Activated CD4-positive, alpha-beta T cell treated with anti-CD3 and anti-CD28 coated beads, Interleukin-2, amount 10 ng/mL, durations not matched to agents 7 days and 5 days (primary cell): ENCODE results near the gene CFAP99. TPM values are rescaled to one million over a fixed set of nuclear protein-coding genes. Genes with fewer than 3 reads are reported as not detected.
"Not testable (repeated sequence)": the region's sequence is repeated elsewhere in the genome, so short reads cannot be mapped to it uniquely, and the experiment has no call there.

Experiments
- CTCF ChIA-PET: fragments of 350-600 bp; sonication (Branson Sonifier 250); formaldehyde crosslinking; loops from one replicate; lab custom pipeline; 2021; ENCODE audit warnings: antibody characterized with exemption; lab: Charles Lee
- POLR2A ChIA-PET: fragments of 350-600 bp; sonication (Branson Sonifier 250); formaldehyde crosslinking; loops from one replicate; lab custom pipeline; 2021; ENCODE audit warnings: antibody characterized with exemption; lab: Charles Lee
- DNase-seq: peaks from one replicate; pipeline ENCODE4 v3.0.0-alpha.2; 2020
- H3K27ac Mint-ChIP-seq: one replicate; pipeline ENCODE4 v1.8.0; 2021; ENCODE audit warnings: mild to moderate bottlenecking, moderate library complexity, mixed read lengths
- H3K27me3 Mint-ChIP-seq: one replicate; pipeline ENCODE4 v1.8.0; 2021; ENCODE audit warnings: mixed read lengths
- H3K36me3 Mint-ChIP-seq: one replicate; pipeline ENCODE4 v1.8.0; 2021; ENCODE audit warnings: low read depth, mixed read lengths
- H3K4me1 Mint-ChIP-seq: one replicate; pipeline ENCODE4 v1.8.0; 2021; ENCODE audit warnings: mixed read lengths
- H3K4me3 Mint-ChIP-seq: one replicate; pipeline ENCODE4 v1.8.0; 2021; ENCODE audit warnings: mild to moderate bottlenecking, moderate library complexity, mixed read lengths
- H3K9me3 Mint-ChIP-seq: one replicate; pipeline ENCODE4 v1.8.0; 2021; ENCODE audit warnings: mixed read lengths
- total RNA-seq, 2 experiments: library from RNA; stranded (reverse); gene quantifications; one replicate each; pipeline ENCODE4 v1.2.3, GENCODE V29; 2021

The CFAP99 gene
- total RNA-seq, 2 experiments from 2014 or later = not detected

GRCh38 chr4:2427383-2428334 lies 8.9 kb downstream of the CFAP99 start:
- CTCF ChIA-PET = interaction anchor here (0.9 to 2.1 kb wide), 4 partner anchors 8 to 27 kb away, joined by 3 to 8 read pairs (median 4); no protein-coding TSS in a partner anchor

GRCh38 chr4:2428496-2429213 lies 9.9 kb downstream of the CFAP99 start:
- Mint-ChIP-seq H3K4me3 (no peak overlapping the region), H3K27me3 (no peaks in the 10 kb centered on the region), H3K4me1 (no peaks in the 10 kb centered on the region), H3K9me3 (no peaks in the 10 kb centered on the region), H3K27ac (peak overlapping the region; percentile 46), H3K36me3 (no peaks in the 10 kb centered on the region)
- CTCF ChIA-PET = interaction anchor here (0.9 to 2.1 kb wide), 6 partner anchors 9 to 198 kb away, joined by 3 to 8 read pairs (median 4); no protein-coding TSS in a partner anchor
- DNase-seq = no peak
- POLR2A ChIA-PET = no interaction called here

More at GRCh38 chr4:2427383-2428334, 8.9 kb downstream of the CFAP99 start:
- Mint-ChIP-seq H3K27me3 (peaks cover under 1% of the 10 kb centered on the region), H3K9me3 (no peaks in the 10 kb centered on the region), H3K27ac (no peak overlapping the region), H3K4me3 (no peak overlapping the region), H3K4me1 (no peaks in the 10 kb centered on the region), H3K36me3 (no peaks in the 10 kb centered on the region)
- POLR2A ChIA-PET = no interaction called here
- no peak for DNase-seq

GRCh38 chr4:2429945-2430757 lies 11.4 kb downstream of the CFAP99 start:
- POLR2A ChIA-PET, H3K4me1 Mint-ChIP-seq, DNase-seq, H3K27me3 Mint-ChIP-seq, H3K27ac Mint-ChIP-seq, H3K4me3 Mint-ChIP-seq, H3K36me3 Mint-ChIP-seq, H3K9me3 Mint-ChIP-seq: not testable (repeated sequence)
- CTCF ChIA-PET = interaction anchor here (0.6 to 1.1 kb wide), 3 partner anchors 11 to 24 kb away, joined by 3 to 4 read pairs (median 4); partner anchors contain the start of gene CFAP99

- Mint-ChIP-seq H3K9me3 (no peaks in the 10 kb centered on the region), H3K27me3 (no peaks in the 10 kb centered on the region), H3K27ac (no peak overlapping the region), H3K4me1 (no peaks in the 10 kb centered on the region), H3K36me3 (no peaks in the 10 kb centered on the region), H3K4me3 (no peak overlapping the region)
- no peak for DNase-seq
- POLR2A ChIA-PET = no interaction called here
- CTCF ChIA-PET = interaction anchor here (0.6 to 1.4 kb wide), 3 partner anchors 9 to 19 kb away, joined by 3 to 5 read pairs (median 3); no protein-coding TSS in a partner anchor
These were observed 13.2 kb downstream of the CFAP99 start for GRCh38 chr4:2432004-2432403.

- POLR2A ChIA-PET = no interaction called here
- Mint-ChIP-seq H3K27ac (no peak overlapping the region), H3K27me3 (no peaks in the 10 kb centered on the region), H3K36me3 (no peaks in the 10 kb centered on the region), H3K4me1 (no peaks in the 10 kb centered on the region), H3K9me3 (no peaks in the 10 kb centered on the region), H3K4me3 (no peak overlapping the region)
- no peak for DNase-seq
- CTCF ChIA-PET = interaction anchor here (2.2 kb wide), 1 partner anchor 11 kb away, joined by 8 read pairs; no protein-coding TSS in a partner anchor
These were observed 14.3 kb downstream of the CFAP99 start for GRCh38 chr4:2432991-2433530.

GRCh38 chr4:2433609-2434350 lies 15.0 kb downstream of the CFAP99 start:
- Mint-ChIP-seq H3K27me3 (no peaks in the 10 kb centered on the region), H3K36me3 (no peaks in the 10 kb centered on the region), H3K9me3 (no peaks in the 10 kb centered on the region), H3K27ac (no peak overlapping the region), H3K4me3 (no peak overlapping the region), H3K4me1 (no peaks in the 10 kb centered on the region)
- ChIA-PET POLR2A (no interaction called here), CTCF (interaction anchor here (0.9 to 2.2 kb wide), 2 partner anchors 12 to 15 kb away, joined by 3 to 8 read pairs; partner anchors contain the start of gene CFAP99)
- DNase-seq = no peak

- no peak overlapping the region for H3K4me3 Mint-ChIP-seq
- no peaks in the 10 kb centered on the region for H3K27me3 Mint-ChIP-seq
- no peak for DNase-seq
- H3K4me1 Mint-ChIP-seq = no peaks in the 10 kb centered on the region
- H3K27ac Mint-ChIP-seq = no peak overlapping the region
- CTCF ChIA-PET = interaction anchor here (0.9 to 2.2 kb wide), 2 partner anchors 12 to 16 kb away, joined by 3 to 8 read pairs; partner anchors contain the start of gene CFAP99
- no peaks in the 10 kb centered on the region for H3K9me3 Mint-ChIP-seq
- POLR2A ChIA-PET = no interaction called here
- no peaks in the 10 kb centered on the region for H3K36me3 Mint-ChIP-seq
These were observed 15.7 kb downstream of the CFAP99 start for GRCh38 chr4:2434420-2434819.

- Mint-ChIP-seq H3K4me3 (no peak overlapping the region), H3K27ac (no peak overlapping the region), H3K9me3 (no peaks in the 10 kb centered on the region), H3K4me1 (no peaks in the 10 kb centered on the region), H3K27me3 (no peaks in the 10 kb centered on the region), H3K36me3 (no peaks in the 10 kb centered on the region)
- no peak for DNase-seq
- CTCF ChIA-PET = interaction anchor here (1.2 to 1.3 kb wide), 3 partner anchors 13 to 216 kb away, joined by 3 to 5 read pairs (median 3); no protein-coding TSS in a partner anchor
- POLR2A ChIA-PET = no interaction called here
These were observed 17.5 kb downstream of the CFAP99 start for GRCh38 chr4:2436301-2436700.

GRCh38 chr4:2436761-2437474 lies 18.2 kb downstream of the CFAP99 start:
- H3K4me1 Mint-ChIP-seq = peaks cover 3% of the 10 kb centered on the region
- H3K36me3 Mint-ChIP-seq = no peaks in the 10 kb centered on the region
- H3K9me3 Mint-ChIP-seq = no peaks in the 10 kb centered on the region
- DNase-seq = no peak
- no peak overlapping the region for H3K27ac Mint-ChIP-seq
- ChIA-PET POLR2A (no interaction called here), CTCF (interaction anchor here (1.2 to 1.3 kb wide), 3 partner anchors 14 to 217 kb away, joined by 3 to 5 read pairs (median 3); no protein-coding TSS in a partner anchor)
- no peak overlapping the region for H3K4me3 Mint-ChIP-seq
- no peaks in the 10 kb centered on the region for H3K27me3 Mint-ChIP-seq

GRCh38 chr4:2437475-2438215 lies 18.9 kb downstream of the CFAP99 start:
- Mint-ChIP-seq H3K36me3 (no peaks in the 10 kb centered on the region), H3K4me1 (peaks cover 3% of the 10 kb centered on the region), H3K9me3 (no peaks in the 10 kb centered on the region), H3K27ac (no peak overlapping the region), H3K27me3 (no peaks in the 10 kb centered on the region), H3K4me3 (no peak overlapping the region)
- CTCF ChIA-PET = no interaction called here
- POLR2A ChIA-PET = no interaction called here
- no peak for DNase-seq
